B cell (primary cell): ENCODE results near the gene PHACTR1. TPM values are rescaled to one million over a fixed set of nuclear protein-coding genes. Genes with fewer than 3 reads are reported as not detected.

ENCODE experiments used
- ATAC-seq: fragments of 200-7000 bp; cut with Tn5 transposase; one replicate; pipeline ENCODE4 v1.10.0; 2021; ENCODE audit warnings: low read depth, mild to moderate bottlenecking, moderate number of reproducible peaks, moderate library complexity
- CTCF ChIA-PET: fragments of 350-600 bp; sonication (Branson Sonifier 250); formaldehyde crosslinking; loops from one replicate; lab custom pipeline; 2021; ENCODE audit warnings: antibody characterized with exemption, inconsistent platforms; lab: Charles Lee
- POLR2A ChIA-PET: fragments of 350-600 bp; sonication (Branson Sonifier 250); formaldehyde crosslinking; loops from one replicate; lab custom pipeline; 2021; ENCODE audit warnings: antibody characterized with exemption; lab: Charles Lee
- DNase-seq: peaks from one replicate; pipeline ENCODE4 v3.0.0; 2013
- H2AFZ ChIP-seq: 2 replicates; pipeline ENCODE4 v1.6.1; 2012; ENCODE audit warnings: mild to moderate bottlenecking, low read depth, low read length; ENCODE audit not compliant: insufficient read depth, poor library complexity, severe bottlenecking
- H3K27ac ChIP-seq, 2 donors: 1 replicate in 1 of 2; 2 replicates in 1 of 2; pipeline ENCODE4 v1.5.1; 2012 to 2013; ENCODE audit warnings: low read length in 2 of 2, mild to moderate bottlenecking in 2 of 2, moderate library complexity in 1 of 2
- H3K27me3 ChIP-seq, 4 experiments: fragments of 200-600 bp in 1 of 4; sonication (generic) in 1 of 4; replicated peaks in 1 of 4; 1 replicate in 2 of 4; 2 replicates in 2 of 4; pipeline versions ENCODE4 v1.6.1 to v1.7.0; 2013 to 2016; ENCODE audit warnings: low read length in 3 of 4, mild to moderate bottlenecking in 2 of 4, mixed read lengths in 1 of 4, moderate library complexity in 1 of 4; ENCODE audit not compliant: insufficient read depth in 4 of 4, control insufficient read depth in 3 of 4; ENCODE audit errors: control extremely low read depth in 1 of 4
- H3K36me3 ChIP-seq, 2 experiments: replicated peaks in 1 of 2; 1 replicate in 1 of 2; 2 replicates in 1 of 2; pipeline versions ENCODE4 v1.6.1 to v1.7.1; 2013; ENCODE audit warnings: low read length in 1 of 2; ENCODE audit not compliant: insufficient read depth in 2 of 2, control insufficient read depth in 1 of 2; ENCODE audit errors: control extremely low read depth in 1 of 2, extremely low read depth in 1 of 2
- H3K4me1 ChIP-seq, 2 donors: fragments of 200-600 bp in 1 of 2; sonication (generic) in 1 of 2; 1 replicate in 1 of 2; 2 replicates in 1 of 2; pipeline versions ENCODE4 v1.5.1 to v1.6.1; 2013 to 2017; ENCODE audit warnings: low read length in 2 of 2; ENCODE audit not compliant: control insufficient read depth in 2 of 2, insufficient read depth in 2 of 2
- H3K4me2 ChIP-seq: replicated peaks from 2 replicates; pipeline ENCODE3; 2012; ENCODE audit warnings: mild to moderate bottlenecking, low read depth, low read length; ENCODE audit not compliant: poor library complexity, severe bottlenecking
- H3K4me3 ChIP-seq, 5 experiments: fragments of 200-600 bp in 1 of 5; sonication (generic) in 1 of 5; 1 replicate in 3 of 5; 2 replicates in 2 of 5; pipeline versions ENCODE4 v1.5.1 to v1.7.0; 2011 to 2016; ENCODE audit warnings: low read length in 4 of 5, mild to moderate bottlenecking in 4 of 5, low read depth in 2 of 5, control low read depth in 1 of 5, moderate library complexity in 1 of 5; ENCODE audit not compliant: insufficient read depth in 1 of 5; ENCODE audit errors: control extremely low read depth in 1 of 5, extremely low read depth in 1 of 5
- H3K79me2 ChIP-seq: fragments of 200-600 bp; sonication (generic); one replicate; pipeline ENCODE4 v1.6.0; 2016; ENCODE audit warnings: low read length; ENCODE audit not compliant: control insufficient read depth, insufficient read depth
- H3K9ac ChIP-seq: fragments of 200-600 bp; sonication (generic); 2 replicates; pipeline ENCODE4 v1.6.1; 2017; ENCODE audit warnings: mild to moderate bottlenecking, low read length, moderate library complexity
- H3K9me3 ChIP-seq, 3 donors: one replicate each; pipeline versions ENCODE4 v1.6.1 to v1.7.1; 2013; ENCODE audit warnings: low read length in 2 of 3; ENCODE audit not compliant: control insufficient read depth in 2 of 3, insufficient read depth in 1 of 3; ENCODE audit errors: control extremely low read depth in 1 of 3
- H4K20me1 ChIP-seq: 2 replicates; pipeline ENCODE4 v1.6.0; 2012; ENCODE audit warnings: mild to moderate bottlenecking, low read length; ENCODE audit not compliant: insufficient read depth, control insufficient read depth, poor library complexity, severe bottlenecking
- H3K27ac Mint-ChIP-seq: one replicate; pipeline ENCODE4 v1.8.0; 2021; ENCODE audit warnings: mixed read lengths
- H3K27me3 Mint-ChIP-seq: one replicate; pipeline ENCODE4 v1.8.0; 2021; ENCODE audit warnings: mixed read lengths
- H3K4me1 Mint-ChIP-seq: one replicate; pipeline ENCODE4 v1.8.0; 2021; ENCODE audit warnings: mixed read lengths
- H3K4me3 Mint-ChIP-seq: one replicate; pipeline ENCODE4 v1.8.0; 2021; ENCODE audit warnings: mixed read lengths
- H3K9me3 Mint-ChIP-seq: one replicate; pipeline ENCODE4 v1.8.0; 2022; ENCODE audit warnings: mixed read lengths; ENCODE audit not compliant: insufficient read depth
- EZH2 ChIP-seq: IDR thresholded peaks from 2 replicates; pipeline ENCODE4 v1.6.1; 2012; ENCODE audit warnings: borderline replicate concordance, low read depth, mild to moderate bottlenecking, moderate library complexity, low read length; ENCODE audit not compliant: insufficient read depth, poor library complexity, severe bottlenecking
- WGBS: methylation state at CpG from one replicate; pipeline ENCODE4 v1.1.5; 2013; ENCODE audit warnings: missing lambda C conversion rate; ENCODE audit not compliant: insufficient coverage; 5-methylcytosine and 5-hydroxymethylcytosine counted together
- intact Hi-C: fragments of 100-400 bp; cut with micrococcal nuclease; formaldehyde crosslinking; loops from one replicate; pipeline ENCODE4 v1.10.0; 2022
- polyA plus RNA-seq: library from polyadenylated mRNA; depleted of rRNA; stranded (reverse); fragments of >200 nt; gene quantifications from 2 replicates; pipeline ENCODE4 v1.2.3, GENCODE V29; 2012
- total RNA-seq, 2 donors: library from RNA; stranded (reverse); fragments of 120-200 nt in 1 of 2; gene quantifications; 1 replicate in 1 of 2; 2 replicates in 1 of 2; pipeline versions ENCODE4 v1.2.3 to v1.2.4, GENCODE V29; 2013 to 2022
- TF ChIP-seq, protein P1 (sequence below): fragments of 200-600 bp; IDR thresholded peaks from one replicate; pipeline ENCODE4 v1.8.0; 2022; ENCODE audit warnings: antibody characterized with exemption, mild to moderate bottlenecking

PHACTR1 gene
- total and polyA plus RNA-seq, 2 donors (not counting 1 experiment from before 2014, with no cell fraction given): 30.2 to 129 TPM

DNA sequence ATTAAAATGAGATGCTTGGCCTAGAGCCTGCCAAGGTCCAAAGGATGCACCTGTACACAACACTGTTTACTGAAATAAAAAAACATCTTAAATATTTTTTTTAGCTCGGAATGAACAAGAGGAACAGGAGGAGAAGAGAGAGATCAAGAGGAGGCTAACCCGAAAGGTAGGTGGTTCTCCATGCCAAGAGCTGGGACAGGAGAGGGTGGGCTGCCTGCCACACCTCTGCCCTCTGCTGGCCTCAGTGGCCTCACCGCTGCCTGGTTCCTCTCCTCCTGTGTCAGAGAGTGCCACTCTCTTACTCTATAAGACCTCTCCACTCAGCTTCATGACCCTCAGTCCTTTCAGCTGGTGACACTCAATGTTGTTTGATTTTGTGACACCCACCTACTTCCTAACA, 561.6 kb downstream of the PHACTR1 start:
- WGBS: 20% methylated on average over 1 of the region's 3 CpGs
- H3K27me3 ChIP-seq: no peaks in the 10 kb centered on the region
- H3K4me1 ChIP-seq: peaks cover 49 to 70% of the 10 kb centered on the region in 2 donors
- intact Hi-C loops: loop anchor here (1.0 to 5.0 kb wide), 2 partner anchors 83 to 366 kb away; no protein-coding TSS in a partner anchor
- H3K9me3 ChIP-seq: no peaks in the 10 kb centered on the region
- peak overlapping the region in 1 of 5 experiments; percentile 34 for H3K4me3 ChIP-seq
- Mint-ChIP-seq H3K4me3 (peak overlapping the region; percentile 63), H3K4me1 (peaks cover 72% of the 10 kb centered on the region), H3K27ac (peak overlapping the region; percentile 57), H3K27me3 (no peaks in the 10 kb centered on the region), H3K9me3 (no peaks in the 10 kb centered on the region)
- H3K36me3 ChIP-seq: peaks cover 0 to 75% of the 10 kb centered on the region in 2 experiments
- TF ChIP-seq, protein P1, sequence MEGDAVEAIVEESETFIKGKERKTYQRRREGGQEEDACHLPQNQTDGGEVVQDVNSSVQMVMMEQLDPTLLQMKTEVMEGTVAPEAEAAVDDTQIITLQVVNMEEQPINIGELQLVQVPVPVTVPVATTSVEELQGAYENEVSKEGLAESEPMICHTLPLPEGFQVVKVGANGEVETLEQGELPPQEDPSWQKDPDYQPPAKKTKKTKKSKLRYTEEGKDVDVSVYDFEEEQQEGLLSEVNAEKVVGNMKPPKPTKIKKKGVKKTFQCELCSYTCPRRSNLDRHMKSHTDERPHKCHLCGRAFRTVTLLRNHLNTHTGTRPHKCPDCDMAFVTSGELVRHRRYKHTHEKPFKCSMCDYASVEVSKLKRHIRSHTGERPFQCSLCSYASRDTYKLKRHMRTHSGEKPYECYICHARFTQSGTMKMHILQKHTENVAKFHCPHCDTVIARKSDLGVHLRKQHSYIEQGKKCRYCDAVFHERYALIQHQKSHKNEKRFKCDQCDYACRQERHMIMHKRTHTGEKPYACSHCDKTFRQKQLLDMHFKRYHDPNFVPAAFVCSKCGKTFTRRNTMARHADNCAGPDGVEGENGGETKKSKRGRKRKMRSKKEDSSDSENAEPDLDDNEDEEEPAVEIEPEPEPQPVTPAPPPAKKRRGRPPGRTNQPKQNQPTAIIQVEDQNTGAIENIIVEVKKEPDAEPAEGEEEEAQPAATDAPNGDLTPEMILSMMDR: peak; percentile 61
- no peak for TF ChIP-seq EZH2
- peaks cover 39% of the 10 kb centered on the region for H4K20me1 ChIP-seq
- POLR2A ChIA-PET: interaction anchor here (0.7 to 1.4 kb wide), 5 partner anchors 8 to 83 kb away, joined by 3 to 7 read pairs (median 5); no protein-coding TSS in a partner anchor
- no peak overlapping the region for H2AFZ ChIP-seq
- peak overlapping the region; percentile 2 to 70 for H3K27ac ChIP-seq
- DNase-seq (peak; percentile 74), ATAC-seq (peak; percentile 22)
- peaks cover 93% of the 10 kb centered on the region for H3K79me2 ChIP-seq
- peak overlapping the region; percentile 58 for H3K4me2 ChIP-seq
- CTCF ChIA-PET: interaction anchor here (0.7 to 8.2 kb wide), 23 partner anchors 9 to 367 kb away, joined by 3 to 152 read pairs (median 9); partner anchors contain the start of genes NOL7 and TBC1D7
- peak overlapping the region; percentile 11 for H3K9ac ChIP-seq

GRCh38 chr6:13278991-13279390, 562.4 kb downstream of the PHACTR1 start:
- H3K9ac ChIP-seq: no peak overlapping the region
- H3K27me3 Mint-ChIP-seq: no peaks in the 10 kb centered on the region
- intact Hi-C loops: loop anchor here (1.0 to 5.0 kb wide), 2 partner anchors 84 to 367 kb away; no protein-coding TSS in a partner anchor
- no peak overlapping the region for H3K4me3 Mint-ChIP-seq
- no peaks in the 10 kb centered on the region for H3K9me3 Mint-ChIP-seq
- TF ChIP-seq EZH2: no peak
- TF ChIP-seq, protein P1: no peak
- no peaks in the 10 kb centered on the region for H3K9me3 ChIP-seq
- no peak for ATAC-seq
- peaks cover 78% of the 10 kb centered on the region for H3K4me1 Mint-ChIP-seq
- peaks cover 84% of the 10 kb centered on the region for H3K79me2 ChIP-seq
- no CpG with 5 or more reads among the region's 4 CpGs for WGBS
- POLR2A ChIA-PET: interaction anchor here (0.7 to 1.4 kb wide), 3 partner anchors 9 to 84 kb away, joined by 5 to 7 read pairs (median 5); no protein-coding TSS in a partner anchor
- DNase-seq: no peak
- H2AFZ ChIP-seq: no peak overlapping the region
- no peak overlapping the region for H3K4me3 ChIP-seq
- no peak overlapping the region for H3K27ac Mint-ChIP-seq
- peak overlapping the region in 1 of 2 donors; percentile 50 for H3K27ac ChIP-seq
- peaks cover 1 to 83% of the 10 kb centered on the region in 2 experiments for H3K36me3 ChIP-seq
- peaks cover 49 to 70% of the 10 kb centered on the region in 2 donors for H3K4me1 ChIP-seq
- no peaks in the 10 kb centered on the region for H3K27me3 ChIP-seq
- CTCF ChIA-PET: interaction anchor here (0.7 to 8.2 kb wide), 18 partner anchors 15 to 367 kb away, joined by 3 to 152 read pairs (median 8); partner anchors contain the start of genes NOL7 and TBC1D7
- no peak overlapping the region for H3K4me2 ChIP-seq
- peaks cover 47% of the 10 kb centered on the region for H4K20me1 ChIP-seq
